ENCODE results near the gene GEMIN2.
A peak's percentile ranks its signal among the peaks of the same experiment; 100 is the strongest.
"Not testable (repeated sequence)": the region's sequence is repeated elsewhere in the genome, so short reads cannot be mapped to it uniquely, and the experiment has no call there.

GEMIN2 gene

DNA sequence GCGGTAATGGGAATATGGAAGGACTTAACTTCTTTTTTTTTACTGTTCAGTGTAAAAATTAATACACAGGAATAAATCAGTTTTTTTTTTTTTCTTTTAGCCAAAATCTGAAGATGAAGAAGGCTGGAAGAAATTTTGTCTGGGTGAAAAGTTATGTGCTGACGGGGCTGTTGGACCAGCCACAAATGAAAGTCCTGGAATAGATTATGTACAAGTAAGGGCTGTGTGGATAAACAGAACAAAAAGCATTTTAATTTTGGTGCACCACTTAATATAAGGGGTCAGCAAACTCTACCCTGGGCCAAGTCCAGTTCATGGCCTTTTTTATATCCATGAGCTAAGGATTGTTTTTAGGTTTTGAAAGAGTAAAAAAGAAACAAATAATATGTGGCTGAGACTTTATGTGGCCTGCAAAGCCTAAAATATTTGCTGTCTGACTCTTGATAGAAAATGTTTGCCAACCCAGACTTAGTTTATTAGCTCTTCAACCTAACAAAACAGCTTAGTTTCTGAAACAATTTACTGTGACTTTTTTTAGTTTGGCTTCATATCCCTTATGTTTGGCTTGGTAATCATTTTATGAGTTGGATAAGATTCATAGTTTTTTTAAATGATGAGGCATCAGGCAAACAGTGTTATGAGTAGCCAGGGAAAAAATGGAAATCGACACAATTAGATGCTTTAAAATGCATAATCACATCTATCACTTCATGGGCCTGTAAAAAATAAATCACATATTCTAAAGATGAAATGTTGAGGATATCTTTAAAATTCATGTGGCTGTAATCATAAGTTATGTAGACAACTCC is 8.4 kb downstream of the GEMIN2 start:
- WGBS (ENCODE audit: extremely low coverage, insufficient coverage, low lambda C conversion rate) = no CpG with 5 or more reads among the region's 3 CpGs
- Histone ChIP-seq H3K56ac (ENCODE audit: low read length) (no peak overlapping the region), H2AK5ac (ENCODE audit: low read length) (no peak overlapping the region), H2BK15ac (replicated peaks; ENCODE audit: low read depth) (no peak overlapping the region), H3K79me1 (ENCODE audit: low read length) (no peaks in the 10 kb centered on the region), H3K27me3 (ENCODE audit: insufficient read depth, low read length, poor library complexity) (no peaks in the 10 kb centered on the region), H3K9ac (ENCODE audit: low read length) (no peak overlapping the region), H3K4ac (ENCODE audit: low read depth, low read length) (no peak overlapping the region), H3K27ac (ENCODE audit: low read depth, low read length) (no peak overlapping the region), H4K8ac (ENCODE audit: low read depth, low read length) (no peak overlapping the region), H3K18ac (ENCODE audit: low read length) (no peak overlapping the region), H3K4me3 (ENCODE audit: low read length) (no peak overlapping the region), H3K23ac (ENCODE audit: low read length) (no peak overlapping the region), H3K79me2 (ENCODE audit: control insufficient read depth, insufficient read depth, low read length) (no peaks in the 10 kb centered on the region), H3K36me3 (ENCODE audit: control insufficient read depth, insufficient read depth, low read length) (peaks cover 3% of the 10 kb centered on the region), H2BK5ac (ENCODE audit: low read length) (no peak overlapping the region), H3K4me1 (ENCODE audit: control insufficient read depth, low read depth, low read length) (no peaks in the 10 kb centered on the region), H2BK120ac (ENCODE audit: low read depth, low read length) (no peak overlapping the region), H4K5ac (ENCODE audit: low read length) (no peak overlapping the region), H3K4me2 (ENCODE audit: low read length) (no peak overlapping the region)
- DNase-seq = no peak

DNA sequence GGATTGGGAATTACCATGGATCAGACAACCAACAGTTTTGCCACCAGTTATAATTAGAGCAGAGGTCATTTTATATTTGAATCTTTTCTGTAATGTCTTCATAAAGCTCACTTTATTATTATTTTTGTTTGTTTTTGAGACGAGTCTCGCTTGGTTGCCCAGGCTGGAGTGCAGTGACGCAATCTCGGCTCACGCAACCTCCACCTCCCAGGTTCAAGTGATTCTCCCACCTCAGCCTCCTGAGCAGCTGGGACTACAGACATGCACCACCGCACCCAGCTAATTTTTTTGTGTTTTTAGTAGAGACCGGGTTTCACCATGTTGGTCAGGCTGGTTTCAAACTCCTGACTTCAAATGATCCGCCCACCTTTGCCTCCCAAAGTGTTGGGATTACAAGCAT is 23.7 kb downstream of the GEMIN2 start:
- H3K4me2 ChIP-seq (ENCODE audit: low read length); H3K27ac ChIP-seq (ENCODE audit: low read depth, low read length); H3K4me1 ChIP-seq (ENCODE audit: control insufficient read depth, low read depth, low read length); H3K4me3 ChIP-seq (ENCODE audit: low read length); H3K4ac ChIP-seq (ENCODE audit: low read depth, low read length); H4K5ac ChIP-seq (ENCODE audit: low read length); H3K27me3 ChIP-seq (ENCODE audit: insufficient read depth, low read length, poor library complexity); H3K36me3 ChIP-seq (ENCODE audit: control insufficient read depth, insufficient read depth, low read length); H3K9ac ChIP-seq (ENCODE audit: low read length); H3K23ac ChIP-seq (ENCODE audit: low read length); H3K79me1 ChIP-seq (ENCODE audit: low read length); H2AK5ac ChIP-seq (ENCODE audit: low read length); H3K18ac ChIP-seq (ENCODE audit: low read length); H3K56ac ChIP-seq (ENCODE audit: low read length); H2BK120ac ChIP-seq (ENCODE audit: low read depth, low read length); DNase-seq; H4K8ac ChIP-seq (ENCODE audit: low read depth, low read length); H3K79me2 ChIP-seq (ENCODE audit: control insufficient read depth, insufficient read depth, low read length); H2BK15ac ChIP-seq (replicated peaks; ENCODE audit: low read depth); H2BK5ac ChIP-seq (ENCODE audit: low read length): not testable (repeated sequence)
- WGBS (ENCODE audit: extremely low coverage, insufficient coverage, low lambda C conversion rate) = no CpG with 5 or more reads among the region's 8 CpGs

DNA sequence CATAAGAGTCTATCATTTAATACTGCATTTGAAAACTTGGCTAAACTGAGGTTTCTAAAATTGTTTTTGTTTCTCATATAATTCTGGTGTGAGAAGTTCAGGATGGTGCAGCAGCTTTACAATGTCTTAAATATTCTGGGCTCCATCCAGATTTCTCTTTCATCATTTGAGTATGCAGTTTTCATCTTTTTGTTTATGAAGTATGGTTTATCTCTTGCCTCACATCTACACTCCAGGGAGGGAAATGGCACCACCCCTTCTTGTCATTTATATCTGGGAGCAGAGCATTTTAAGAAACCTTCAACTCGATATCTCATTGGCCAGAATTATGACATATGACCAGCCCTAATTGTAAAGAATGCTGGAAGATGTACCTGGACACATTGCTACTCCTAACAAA is 24.3 kb downstream of the GEMIN2 start:
- no peak overlapping the region for H3K56ac ChIP-seq (ENCODE audit: low read length)
- no peak overlapping the region for H3K27ac ChIP-seq (ENCODE audit: low read depth, low read length)
- no peaks in the 10 kb centered on the region for H3K36me3 ChIP-seq (ENCODE audit: control insufficient read depth, insufficient read depth, low read length)
- no peak overlapping the region for H4K5ac ChIP-seq (ENCODE audit: low read length)
- no peak overlapping the region for H3K9ac ChIP-seq (ENCODE audit: low read length)
- H3K18ac ChIP-seq (ENCODE audit: low read length) = no peak overlapping the region
- no peak for DNase-seq
- no peaks in the 10 kb centered on the region for H3K79me2 ChIP-seq (ENCODE audit: control insufficient read depth, insufficient read depth, low read length)
- H3K23ac ChIP-seq (ENCODE audit: low read length) = no peak overlapping the region
- no peak overlapping the region for H4K8ac ChIP-seq (ENCODE audit: low read depth, low read length)
- no peaks in the 10 kb centered on the region for H3K4me1 ChIP-seq (ENCODE audit: control insufficient read depth, low read depth, low read length)
- no peaks in the 10 kb centered on the region for H3K27me3 ChIP-seq (ENCODE audit: insufficient read depth, low read length, poor library complexity)
- no peak overlapping the region for H2BK15ac ChIP-seq (replicated peaks; ENCODE audit: low read depth)
- no CpG with 5 or more reads among the region's 1 CpG for WGBS (ENCODE audit: extremely low coverage, insufficient coverage, low lambda C conversion rate)
- no peak overlapping the region for H2AK5ac ChIP-seq (ENCODE audit: low read length)
- no peak overlapping the region for H2BK120ac ChIP-seq (ENCODE audit: low read depth, low read length)
- no peaks in the 10 kb centered on the region for H3K79me1 ChIP-seq (ENCODE audit: low read length)
- H3K4me2 ChIP-seq (ENCODE audit: low read length) = no peak overlapping the region
- H2BK5ac ChIP-seq (ENCODE audit: low read length) = no peak overlapping the region
- H3K4me3 ChIP-seq (ENCODE audit: low read length) = no peak overlapping the region
- no peak overlapping the region for H3K4ac ChIP-seq (ENCODE audit: low read depth, low read length)

DNA sequence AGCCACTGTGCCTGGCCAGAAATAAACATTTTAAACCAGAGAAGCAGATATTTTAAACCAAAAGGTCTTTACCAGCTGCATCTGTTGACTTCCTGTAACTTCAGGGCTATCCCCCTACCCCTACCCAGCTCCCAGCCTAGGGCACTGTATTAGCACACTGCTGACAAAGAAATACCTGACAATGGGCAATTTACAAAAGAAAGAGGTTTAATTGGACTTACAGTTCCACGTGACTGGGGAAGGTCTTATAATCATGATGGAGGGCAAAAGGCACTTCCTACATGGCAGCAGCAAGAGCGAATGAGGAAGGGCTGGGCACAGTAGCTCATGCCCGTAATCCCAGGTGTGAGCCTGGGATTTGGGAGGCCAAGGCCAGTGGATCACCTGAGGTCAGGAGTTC is 26.0 kb downstream of the GEMIN2 start:
- H3K4ac ChIP-seq (ENCODE audit: low read depth, low read length) = no peak overlapping the region
- no peak overlapping the region for H4K5ac ChIP-seq (ENCODE audit: low read length)
- H3K27me3 ChIP-seq (ENCODE audit: insufficient read depth, low read length, poor library complexity) = no peaks in the 10 kb centered on the region
- no peaks in the 10 kb centered on the region for H3K4me1 ChIP-seq (ENCODE audit: control insufficient read depth, low read depth, low read length)
- no peak overlapping the region for H3K27ac ChIP-seq (ENCODE audit: low read depth, low read length)
- no CpG with 5 or more reads among the region's 3 CpGs for WGBS (ENCODE audit: extremely low coverage, insufficient coverage, low lambda C conversion rate)
- H3K23ac ChIP-seq (ENCODE audit: low read length) = no peak overlapping the region
- no peak overlapping the region for H3K4me3 ChIP-seq (ENCODE audit: low read length)
- no peak overlapping the region for H4K8ac ChIP-seq (ENCODE audit: low read depth, low read length)
- H3K79me1 ChIP-seq (ENCODE audit: low read length) = no peaks in the 10 kb centered on the region
- H3K79me2 ChIP-seq (ENCODE audit: control insufficient read depth, insufficient read depth, low read length) = no peaks in the 10 kb centered on the region
- H3K4me2 ChIP-seq (ENCODE audit: low read length) = no peak overlapping the region
- no peak overlapping the region for H2AK5ac ChIP-seq (ENCODE audit: low read length)
- no peak overlapping the region for H2BK5ac ChIP-seq (ENCODE audit: low read length)
- no peak overlapping the region for H2BK120ac ChIP-seq (ENCODE audit: low read depth, low read length)
- H3K36me3 ChIP-seq (ENCODE audit: control insufficient read depth, insufficient read depth, low read length) = no peaks in the 10 kb centered on the region
- no peak overlapping the region for H3K9ac ChIP-seq (ENCODE audit: low read length)
- no peak overlapping the region for H2BK15ac ChIP-seq (replicated peaks; ENCODE audit: low read depth)
- H3K56ac ChIP-seq (ENCODE audit: low read length) = no peak overlapping the region
- H3K18ac ChIP-seq (ENCODE audit: low read length) = no peak overlapping the region
- DNase-seq = peak; percentile 23

DNA sequence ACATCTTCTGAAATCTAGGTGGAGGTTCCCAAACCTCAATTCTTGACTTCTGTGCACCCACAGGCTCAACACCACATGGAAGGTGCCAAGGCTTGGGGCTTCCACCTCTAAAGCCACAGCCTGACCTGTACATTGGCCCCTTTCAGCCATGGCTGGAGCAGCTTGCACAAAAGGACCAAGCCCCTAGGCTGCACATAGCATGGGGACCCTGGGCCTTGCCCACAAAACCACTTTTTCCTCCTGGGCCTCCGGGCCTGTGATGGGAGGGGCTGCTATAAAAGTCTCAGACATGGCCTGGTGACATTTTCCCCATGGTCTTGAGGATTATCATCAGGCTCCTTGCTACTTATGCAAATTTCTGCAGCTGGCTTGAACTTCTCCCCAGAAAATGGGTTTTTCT is 27.5 kb downstream of the GEMIN2 start:
- H4K5ac ChIP-seq (ENCODE audit: low read length); H3K79me1 ChIP-seq (ENCODE audit: low read length); H3K4ac ChIP-seq (ENCODE audit: low read depth, low read length); H3K36me3 ChIP-seq (ENCODE audit: control insufficient read depth, insufficient read depth, low read length); H3K4me2 ChIP-seq (ENCODE audit: low read length); DNase-seq; H3K27me3 ChIP-seq (ENCODE audit: insufficient read depth, low read length, poor library complexity); H2BK15ac ChIP-seq (replicated peaks; ENCODE audit: low read depth); H3K56ac ChIP-seq (ENCODE audit: low read length); H2BK5ac ChIP-seq (ENCODE audit: low read length); H4K8ac ChIP-seq (ENCODE audit: low read depth, low read length); H3K18ac ChIP-seq (ENCODE audit: low read length); H3K4me1 ChIP-seq (ENCODE audit: control insufficient read depth, low read depth, low read length); H3K4me3 ChIP-seq (ENCODE audit: low read length); H2AK5ac ChIP-seq (ENCODE audit: low read length); H2BK120ac ChIP-seq (ENCODE audit: low read depth, low read length); H3K9ac ChIP-seq (ENCODE audit: low read length); H3K79me2 ChIP-seq (ENCODE audit: control insufficient read depth, insufficient read depth, low read length); H3K23ac ChIP-seq (ENCODE audit: low read length); H3K27ac ChIP-seq (ENCODE audit: low read depth, low read length): not testable (repeated sequence)
- no CpG with 5 or more reads among the region's 1 CpG for WGBS (ENCODE audit: extremely low coverage, insufficient coverage, low lambda C conversion rate)

DNA sequence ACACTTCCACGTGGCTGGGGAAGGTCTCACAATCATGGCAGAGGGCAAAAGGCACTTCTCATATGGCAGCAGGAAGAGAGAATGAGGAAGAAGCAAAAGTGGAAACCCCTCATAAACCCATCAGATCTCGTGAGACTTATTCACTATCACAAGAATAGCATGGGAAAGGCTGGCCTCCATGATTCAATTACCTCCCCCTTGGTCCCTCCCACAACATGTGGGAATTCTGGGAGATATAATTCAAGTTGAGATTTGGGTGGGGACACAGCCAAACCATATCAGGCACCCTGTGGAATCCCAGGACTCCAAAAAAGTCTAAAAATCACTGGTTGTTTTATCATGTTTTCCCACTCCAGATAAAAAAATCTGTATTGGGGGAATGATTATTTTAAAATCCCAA is 29.1 kb downstream of the GEMIN2 start:
- WGBS (ENCODE audit: extremely low coverage, insufficient coverage, low lambda C conversion rate) = no CpG with 5 or more reads among the region's 2 CpGs
- DNase-seq = not testable (repeated sequence)

More for the DNA sequence above, 29.1 kb downstream of the GEMIN2 start:
- H3K4me3 ChIP-seq (ENCODE audit: low read length); H3K79me2 ChIP-seq (ENCODE audit: control insufficient read depth, insufficient read depth, low read length); H4K5ac ChIP-seq (ENCODE audit: low read length); H3K79me1 ChIP-seq (ENCODE audit: low read length); H3K27ac ChIP-seq (ENCODE audit: low read depth, low read length); H2BK120ac ChIP-seq (ENCODE audit: low read depth, low read length); H2AK5ac ChIP-seq (ENCODE audit: low read length); H3K9ac ChIP-seq (ENCODE audit: low read length); H3K56ac ChIP-seq (ENCODE audit: low read length); H3K18ac ChIP-seq (ENCODE audit: low read length); H4K8ac ChIP-seq (ENCODE audit: low read depth, low read length); H3K23ac ChIP-seq (ENCODE audit: low read length); H3K36me3 ChIP-seq (ENCODE audit: control insufficient read depth, insufficient read depth, low read length); H3K27me3 ChIP-seq (ENCODE audit: insufficient read depth, low read length, poor library complexity); H3K4ac ChIP-seq (ENCODE audit: low read depth, low read length); H3K4me1 ChIP-seq (ENCODE audit: control insufficient read depth, low read depth, low read length); H2BK5ac ChIP-seq (ENCODE audit: low read length); H2BK15ac ChIP-seq (replicated peaks; ENCODE audit: low read depth); H3K4me2 ChIP-seq (ENCODE audit: low read length): not testable (repeated sequence)
